Kidney (tissue), 14 donors: ENCODE measurements around the gene GSG1L. TPM values are rescaled to one million over a fixed set of nuclear protein-coding genes. Genes with fewer than 3 reads are reported as not detected.
A peak's percentile ranks its signal among the peaks of the same experiment; 100 is the strongest.

Experiments
- DNase-seq, 5 donors: peaks; one replicate each; pipeline ENCODE4 v3.0.0-alpha.2; 2013 to 2020
- FAIRE-seq: peaks from 2 replicates; lab custom pipeline; 2012; peaks lifted over from hg19 to GRCh38; lab: Jason Lieb, UNC
- H3K27ac ChIP-seq, 2 donors: one replicate each; pipeline ENCODE4 v1.7.0; 2013; ENCODE audit warnings: low read depth in 2 of 2, low read length in 2 of 2, inconsistent platforms in 1 of 2
- H3K27me3 ChIP-seq: one replicate; pipeline ENCODE4 v1.7.1; 2013; ENCODE audit warnings: low read length, inconsistent platforms; ENCODE audit not compliant: control insufficient read depth, insufficient read depth
- H3K36me3 ChIP-seq, 3 donors: one replicate each; pipeline versions ENCODE4 v1.7.0 to v1.7.1; 2013; ENCODE audit warnings: low read length in 3 of 3, control low read depth in 1 of 3, inconsistent platforms in 1 of 3; ENCODE audit not compliant: insufficient read depth in 3 of 3, control insufficient read depth in 2 of 3
- H3K4me1 ChIP-seq, 3 donors: one replicate each; pipeline versions ENCODE4 v1.7.0 to v1.7.1; 2013; ENCODE audit warnings: low read length in 3 of 3, inconsistent platforms in 1 of 3, low read depth in 1 of 3; ENCODE audit not compliant: control insufficient read depth in 2 of 3, insufficient read depth in 2 of 3
- H3K4me3 ChIP-seq, 3 donors: one replicate each; pipeline versions ENCODE4 v1.7.0 to v1.8.1; 2013; ENCODE audit warnings: low read length in 3 of 3, control low read depth in 1 of 3, inconsistent platforms in 1 of 3
- H3K9ac ChIP-seq, 3 donors: one replicate each; pipeline versions ENCODE4 v1.7.0 to v1.7.1; 2013; ENCODE audit warnings: low read length in 3 of 3, control low read depth in 1 of 3, inconsistent platforms in 1 of 3
- H3K9me3 ChIP-seq, 3 donors: one replicate each; pipeline versions ENCODE4 v1.7.0 to v1.7.1; 2013; ENCODE audit warnings: low read length in 3 of 3, control low read depth in 1 of 3, inconsistent platforms in 1 of 3; ENCODE audit not compliant: control insufficient read depth in 2 of 3, insufficient read depth in 1 of 3
- intact Hi-C: fragments of 100-400 bp; cut with DNase I; formaldehyde crosslinking; loops from one replicate; pipeline ENCODE4 v1.11.1; 2022
- polyA plus RNA-seq: library from polyadenylated mRNA; stranded (reverse); fragments of 350-450 nt; fragmentation: Illumina TruSeq; extraction: RNeasy Lipid Tissue Mini Kit (QIAGEN cat#74804); gene quantifications from one replicate; pipeline ENCODE4 v1.2.3, GENCODE V29; 2014; ENCODE audit warnings: low read depth, low replicate concordance; ENCODE audit not compliant: insufficient read depth
- total RNA-seq: library from RNA; stranded (reverse); fragmentation: NEBNext Ultra II Directional; extraction: Animal tissue kit (Norgen Biotek cat#: 25700); gene quantifications from one replicate; pipeline ENCODE4 v1.2.1, GENCODE V29; 2021
- TF ChIP-seq, protein P1 (sequence below): IDR thresholded peaks from 3 replicates; pipeline ENCODE4 v1.5.1; 2012; ENCODE audit warnings: mild to moderate bottlenecking, moderate library complexity, borderline replicate concordance; ENCODE audit not compliant: insufficient read depth; ENCODE audit errors: extremely low read depth
- donor health status: control.
- donor health status: control.
- donor health status: control.
- donor health status: control.
- donor health status: control.
- donor health status: DM: yes; HTN: yes; CAD: no.
- donor health status: Normal renal cell carcinoma (clear cell type).

The GSG1L gene
- total and polyA plus RNA-seq, 2 donors from 2014 or later: not detected

DNA sequence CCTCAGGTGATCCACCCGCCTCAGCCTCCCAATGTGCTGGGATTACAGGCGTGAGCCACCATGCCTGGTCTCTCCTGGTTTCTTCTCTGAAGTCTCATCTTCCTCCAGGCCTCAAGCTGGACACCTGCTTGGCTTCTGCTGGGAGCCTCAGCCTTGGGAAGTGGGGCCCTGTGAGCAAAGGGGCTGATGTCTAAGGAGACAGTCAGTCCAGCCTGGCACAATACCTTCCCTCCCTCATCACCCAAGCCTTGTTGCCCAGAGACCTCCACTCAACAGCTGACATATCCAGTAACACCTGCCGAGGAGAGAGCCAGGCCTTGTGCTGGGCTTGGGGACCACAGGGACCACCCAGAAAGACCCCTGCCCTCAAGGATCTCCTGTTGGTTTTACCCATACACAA, 251.6 kb downstream of the GSG1L start:
- H3K9ac ChIP-seq: no peak overlapping the region
- TF ChIP-seq, protein P1, sequence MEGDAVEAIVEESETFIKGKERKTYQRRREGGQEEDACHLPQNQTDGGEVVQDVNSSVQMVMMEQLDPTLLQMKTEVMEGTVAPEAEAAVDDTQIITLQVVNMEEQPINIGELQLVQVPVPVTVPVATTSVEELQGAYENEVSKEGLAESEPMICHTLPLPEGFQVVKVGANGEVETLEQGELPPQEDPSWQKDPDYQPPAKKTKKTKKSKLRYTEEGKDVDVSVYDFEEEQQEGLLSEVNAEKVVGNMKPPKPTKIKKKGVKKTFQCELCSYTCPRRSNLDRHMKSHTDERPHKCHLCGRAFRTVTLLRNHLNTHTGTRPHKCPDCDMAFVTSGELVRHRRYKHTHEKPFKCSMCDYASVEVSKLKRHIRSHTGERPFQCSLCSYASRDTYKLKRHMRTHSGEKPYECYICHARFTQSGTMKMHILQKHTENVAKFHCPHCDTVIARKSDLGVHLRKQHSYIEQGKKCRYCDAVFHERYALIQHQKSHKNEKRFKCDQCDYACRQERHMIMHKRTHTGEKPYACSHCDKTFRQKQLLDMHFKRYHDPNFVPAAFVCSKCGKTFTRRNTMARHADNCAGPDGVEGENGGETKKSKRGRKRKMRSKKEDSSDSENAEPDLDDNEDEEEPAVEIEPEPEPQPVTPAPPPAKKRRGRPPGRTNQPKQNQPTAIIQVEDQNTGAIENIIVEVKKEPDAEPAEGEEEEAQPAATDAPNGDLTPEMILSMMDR: no peak
- DNase-seq (peak in 1 of 5 donors; percentile 2), FAIRE-seq (no peak)
- no peaks in the 10 kb centered on the region for H3K27me3 ChIP-seq
- H3K27ac ChIP-seq: no peak overlapping the region
- intact Hi-C loops: no loop called here
- no peaks in the 10 kb centered on the region for H3K4me1 ChIP-seq
- no peak overlapping the region for H3K4me3 ChIP-seq
- no peaks in the 10 kb centered on the region for H3K36me3 ChIP-seq
- H3K9me3 ChIP-seq: no peaks in the 10 kb centered on the region

DNA sequence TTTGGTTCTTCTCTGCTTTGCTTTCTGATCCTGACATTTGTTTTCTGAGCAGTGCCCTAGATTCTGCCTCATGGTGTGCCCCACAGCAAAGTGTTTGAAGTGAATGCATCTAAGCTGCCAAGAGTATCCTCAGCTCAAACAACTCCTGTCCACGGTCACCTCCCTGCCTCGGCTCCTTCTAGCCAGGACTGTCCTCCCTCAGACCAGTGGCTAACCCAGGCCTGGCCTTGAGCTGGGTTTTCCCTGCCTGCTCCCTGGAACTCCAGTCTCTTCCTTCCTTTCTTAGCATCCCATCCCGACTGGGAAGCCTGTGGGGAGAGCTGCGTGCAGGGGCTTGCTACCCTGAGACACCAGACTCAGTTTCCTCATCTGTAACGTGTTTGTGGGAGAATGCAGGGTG, 256.5 kb downstream of the GSG1L start:
- FAIRE-seq: no peak
- H3K27ac ChIP-seq: no peak overlapping the region
- H3K4me1 ChIP-seq: no peaks in the 10 kb centered on the region
- no peak for DNase-seq
- no peak overlapping the region for H3K4me3 ChIP-seq
- TF ChIP-seq, protein P1: no peak
- intact Hi-C loops: no loop called here
- no peak overlapping the region for H3K9ac ChIP-seq
- H3K9me3 ChIP-seq: no peaks in the 10 kb centered on the region
- H3K36me3 ChIP-seq: no peaks in the 10 kb centered on the region
- no peaks in the 10 kb centered on the region for H3K27me3 ChIP-seq

DNA sequence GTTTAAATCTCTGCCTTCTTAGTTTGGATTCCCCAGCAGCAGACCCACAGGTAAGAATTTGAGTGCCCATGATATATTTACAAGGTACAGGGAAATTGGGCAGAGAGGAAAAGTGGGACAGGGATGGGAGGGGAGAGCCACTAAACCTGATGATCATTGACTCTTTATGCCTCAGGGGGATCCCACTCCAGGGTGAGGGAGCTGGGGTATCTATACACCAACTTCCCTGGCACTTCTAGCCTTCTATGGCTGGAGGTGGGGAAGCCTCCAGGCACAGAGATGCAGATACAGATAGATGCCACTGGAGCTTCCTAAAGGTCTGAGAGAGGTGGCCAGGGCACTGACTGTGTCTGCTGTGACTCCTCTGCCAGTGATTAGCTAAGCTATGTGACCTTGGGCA, 257.1 kb downstream of the GSG1L start:
- H3K4me1 ChIP-seq: no peaks in the 10 kb centered on the region
- H3K4me3 ChIP-seq: no peak overlapping the region
- H3K27me3 ChIP-seq: no peaks in the 10 kb centered on the region
- H3K9ac ChIP-seq: no peak overlapping the region
- TF ChIP-seq, protein P1: no peak
- intact Hi-C loops: no loop called here
- no peaks in the 10 kb centered on the region for H3K9me3 ChIP-seq
- DNase-seq (peak in 1 of 5 donors; percentile 0), FAIRE-seq (no peak)
- H3K36me3 ChIP-seq: no peaks in the 10 kb centered on the region
- no peak overlapping the region for H3K27ac ChIP-seq

DNA sequence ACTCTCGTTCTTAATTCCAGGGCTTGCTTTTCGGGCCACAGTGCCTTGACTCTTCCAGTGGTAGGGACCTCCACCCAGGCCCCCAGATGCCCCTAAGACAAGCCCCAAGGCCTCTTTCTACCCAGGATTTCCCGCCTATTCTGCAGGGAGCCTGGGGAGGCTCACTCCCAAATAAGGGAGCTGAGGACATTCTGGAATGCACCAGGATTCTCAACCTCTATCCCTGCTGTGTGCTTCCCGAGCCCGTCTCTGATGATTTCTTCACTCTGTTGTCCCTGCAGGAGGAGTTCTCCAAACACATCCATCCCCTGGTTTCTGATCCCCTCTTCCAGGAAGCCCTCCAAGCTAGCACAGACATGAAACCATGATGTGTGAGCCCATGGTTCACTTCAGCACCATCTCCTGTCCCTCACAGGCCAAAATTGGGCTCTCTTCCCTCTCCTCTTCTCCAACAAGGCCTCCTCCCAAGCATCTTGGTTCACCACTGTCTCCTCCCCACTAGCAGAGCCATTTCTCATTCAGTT, 257.6 kb downstream of the GSG1L start:
- no peaks in the 10 kb centered on the region for H3K9me3 ChIP-seq
- no peaks in the 10 kb centered on the region for H3K27me3 ChIP-seq
- DNase-seq: peak in 1 of 5 donors; percentile 32
- no peak overlapping the region for H3K27ac ChIP-seq
- no peak overlapping the region for H3K9ac ChIP-seq
- no peak for FAIRE-seq
- intact Hi-C loops: no loop called here
- no peak overlapping the region for H3K4me3 ChIP-seq
- TF ChIP-seq, protein P1: no peak
- H3K4me1 ChIP-seq: no peaks in the 10 kb centered on the region
- H3K36me3 ChIP-seq: no peaks in the 10 kb centered on the region
